Ovary (tissue), 3 donors: ENCODE measurements around the gene UIMC1.
"Not testable (repeated sequence)": the region's sequence is repeated elsewhere in the genome, so short reads cannot be mapped to it uniquely, and the experiment has no call there.

ENCODE experiments used
- POLR2A ChIP-seq: fragments of 450-650 bp; IDR thresholded peaks from one replicate; pipeline ENCODE4 v1.6.1; 2017; ENCODE audit warnings: antibody characterized with exemption, mild to moderate bottlenecking, moderate library complexity
- TF ChIP-seq, protein P1 (sequence below), 3 donors: fragments of 450-650 bp in 2 of 3; fragments of 200-600 bp in 1 of 3; IDR thresholded peaks; one replicate each; pipeline versions ENCODE4 v1.5.1 to v1.8.0; 2016 to 2022; ENCODE audit warnings: antibody characterized with exemption in 3 of 3, mild to moderate bottlenecking in 1 of 3
- donor health status: DM: no; HTN: no; CAD: no.

DNA sequence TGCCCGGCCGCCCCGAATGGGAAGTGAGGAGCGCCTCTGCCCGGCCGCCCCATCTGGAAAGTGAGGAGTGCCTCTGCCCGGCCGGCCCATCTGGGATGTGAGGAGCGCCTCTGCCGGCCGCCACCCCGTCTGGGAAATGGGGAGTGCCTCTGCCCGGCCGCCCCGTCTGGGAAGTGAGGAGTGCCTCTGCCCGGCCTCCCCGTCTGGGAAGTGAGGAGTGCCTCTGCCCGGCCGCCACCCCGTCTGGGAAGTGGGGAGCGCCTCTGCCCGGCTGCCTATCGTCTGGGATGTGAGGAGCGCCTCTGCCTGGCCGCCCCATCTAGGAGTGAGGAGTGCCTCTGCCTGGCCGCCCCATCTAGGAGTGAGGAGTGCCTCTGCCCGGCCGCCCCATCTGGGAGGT, 22.4 kb downstream of the UIMC1 start:
- TF ChIP-seq, protein P1, sequence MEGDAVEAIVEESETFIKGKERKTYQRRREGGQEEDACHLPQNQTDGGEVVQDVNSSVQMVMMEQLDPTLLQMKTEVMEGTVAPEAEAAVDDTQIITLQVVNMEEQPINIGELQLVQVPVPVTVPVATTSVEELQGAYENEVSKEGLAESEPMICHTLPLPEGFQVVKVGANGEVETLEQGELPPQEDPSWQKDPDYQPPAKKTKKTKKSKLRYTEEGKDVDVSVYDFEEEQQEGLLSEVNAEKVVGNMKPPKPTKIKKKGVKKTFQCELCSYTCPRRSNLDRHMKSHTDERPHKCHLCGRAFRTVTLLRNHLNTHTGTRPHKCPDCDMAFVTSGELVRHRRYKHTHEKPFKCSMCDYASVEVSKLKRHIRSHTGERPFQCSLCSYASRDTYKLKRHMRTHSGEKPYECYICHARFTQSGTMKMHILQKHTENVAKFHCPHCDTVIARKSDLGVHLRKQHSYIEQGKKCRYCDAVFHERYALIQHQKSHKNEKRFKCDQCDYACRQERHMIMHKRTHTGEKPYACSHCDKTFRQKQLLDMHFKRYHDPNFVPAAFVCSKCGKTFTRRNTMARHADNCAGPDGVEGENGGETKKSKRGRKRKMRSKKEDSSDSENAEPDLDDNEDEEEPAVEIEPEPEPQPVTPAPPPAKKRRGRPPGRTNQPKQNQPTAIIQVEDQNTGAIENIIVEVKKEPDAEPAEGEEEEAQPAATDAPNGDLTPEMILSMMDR (IDR thresholded peaks at IDR 0.05), result not testable (repeated sequence)
- not testable (repeated sequence) for TF ChIP-seq POLR2A
